ENCODE results near the gene YJU2. TPM values are rescaled to one million over a fixed set of nuclear protein-coding genes. Genes with fewer than 3 reads are reported as not detected.
"Not testable (repeated sequence)": the region's sequence is repeated elsewhere in the genome, so short reads cannot be mapped to it uniquely, and the experiment has no call there.

YJU2 gene
- total RNA-seq, 2 experiments from 2014 or later = 29.8 to 34.8 TPM

DNA sequence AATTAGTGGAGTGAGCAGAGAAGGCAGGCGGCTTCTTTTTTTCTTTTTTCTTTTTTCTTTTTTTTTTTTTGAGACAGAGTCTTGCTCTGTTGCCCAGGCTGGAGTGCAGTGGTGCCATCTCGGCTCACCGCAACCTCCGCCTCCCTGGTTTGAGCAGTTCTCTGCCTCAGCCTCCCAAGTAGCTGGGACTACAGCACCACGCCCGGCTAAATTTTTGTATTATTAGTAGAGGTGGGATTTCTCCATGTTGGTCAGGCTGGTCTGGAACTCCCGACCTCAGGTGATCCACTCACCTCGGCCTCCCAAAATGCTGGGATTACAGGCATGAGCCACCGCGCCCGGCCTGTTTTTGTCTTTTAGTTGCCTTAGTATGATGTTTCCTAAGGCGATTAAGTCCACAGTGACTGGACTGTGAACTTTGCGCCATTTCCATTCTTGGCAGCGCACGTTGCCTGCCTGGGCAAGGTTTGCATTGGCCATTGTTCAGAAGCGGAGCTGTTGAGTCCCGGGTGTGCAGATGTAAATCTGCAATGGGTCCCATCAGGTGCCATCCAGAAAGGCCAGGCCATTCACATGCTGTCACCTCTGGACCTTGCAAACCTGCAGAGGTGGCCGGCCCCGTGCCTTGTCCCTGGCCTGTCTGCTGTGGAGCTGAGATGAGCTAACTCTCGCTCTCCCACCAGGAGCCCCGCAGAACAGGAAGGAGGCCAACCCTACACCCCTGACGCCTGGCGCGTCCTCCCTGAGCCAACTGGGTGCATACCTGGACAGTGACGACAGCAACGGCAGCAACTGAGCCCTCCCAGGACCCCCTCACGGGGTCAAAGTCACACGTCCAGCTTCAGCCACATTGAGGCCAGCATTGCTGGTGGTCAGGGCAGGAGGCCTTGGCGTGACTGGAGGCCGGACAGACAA is 21.3 kb downstream of the YJU2 start:
- CTCF ChIA-PET = interaction anchor here (0.6 to 4.4 kb wide), 15 partner anchors 10 to 1041 kb away, joined by 3 to 52 read pairs (median 5); partner anchors contain the start of genes EBI3, MPND and TMIGD2
- H3K27me3 Mint-ChIP-seq = no peaks in the 10 kb centered on the region
- H3K4me3 Mint-ChIP-seq = no peak overlapping the region
- peaks cover 46% of the 10 kb centered on the region for H3K36me3 Mint-ChIP-seq (ENCODE audit: low read depth)
- no peak overlapping the region for H3K27ac Mint-ChIP-seq
- intact Hi-C loops (cut with DNase I, micrococcal nuclease) = loop anchor here (1.0 to 5.0 kb wide), 5 partner anchors 34 to 257 kb away; partner anchors contain the start of genes FSD1 (in 1 of the 2), SH3GL1 (in 1 of the 2) and TMIGD2 (in 1 of the 2)
- no peaks in the 10 kb centered on the region for H3K9me3 Mint-ChIP-seq (ENCODE audit: low read depth)
- ATAC-seq = no peak
- POLR2A ChIA-PET = interaction anchor here (0.7 to 1.2 kb wide), 3 partner anchors 30 to 102 kb away, joined by 3 read pairs; partner anchors contain the start of gene STAP2
- H3K4me1 Mint-ChIP-seq = peaks cover 14% of the 10 kb centered on the region
- DNase-seq = no peak

DNA sequence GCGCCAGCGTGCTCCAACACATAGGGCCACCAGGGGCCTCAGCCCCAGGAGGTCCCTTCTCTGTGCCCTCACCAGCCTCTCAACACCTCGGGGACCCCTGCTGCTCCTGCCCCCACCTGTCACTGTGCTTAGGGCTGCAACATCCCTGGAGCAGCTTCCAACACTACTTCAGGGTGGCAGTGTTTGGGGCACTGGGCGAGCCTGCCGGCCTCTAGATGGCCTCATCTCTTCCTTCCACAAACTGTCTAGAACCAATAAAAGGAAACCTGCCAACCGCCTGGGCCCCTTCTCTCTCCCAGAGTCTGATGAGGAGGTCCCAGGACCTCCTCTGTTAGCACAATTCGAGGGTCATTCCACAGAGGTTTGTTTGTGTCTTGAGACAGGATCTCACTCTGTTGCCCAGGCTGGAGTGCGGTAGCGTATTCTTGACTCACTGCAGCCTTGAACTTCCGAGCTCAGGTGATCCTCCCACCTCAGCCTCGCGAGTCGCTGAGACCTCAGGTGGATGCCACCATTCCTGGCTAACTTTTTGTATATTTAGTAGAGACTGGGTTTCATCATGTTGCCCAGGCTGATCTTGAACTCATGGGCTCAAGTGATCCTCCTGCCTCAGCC is 22.0 kb downstream of the YJU2 start:
- ChIA-PET CTCF (interaction anchor here (0.9 to 4.4 kb wide), 6 partner anchors 9 to 84 kb away, joined by 3 to 52 read pairs (median 5); partner anchors contain the start of gene TMIGD2), POLR2A (no interaction called here)
- ATAC-seq (no peak), DNase-seq (no peak)
- intact Hi-C loops (cut with DNase I, micrococcal nuclease) = loop anchor here in 1 of 2 experiments (5.0 kb wide), 1 partner anchor 33 kb away; the partner anchor contains the start of genes FSD1 and TMIGD2
- Mint-ChIP-seq H3K27ac (no peak overlapping the region), H3K27me3 (no peaks in the 10 kb centered on the region), H3K36me3 (ENCODE audit: low read depth) (peaks cover 39% of the 10 kb centered on the region), H3K4me3 (no peak overlapping the region), H3K4me1 (peaks cover 11% of the 10 kb centered on the region), H3K9me3 (ENCODE audit: low read depth) (no peaks in the 10 kb centered on the region)

DNA sequence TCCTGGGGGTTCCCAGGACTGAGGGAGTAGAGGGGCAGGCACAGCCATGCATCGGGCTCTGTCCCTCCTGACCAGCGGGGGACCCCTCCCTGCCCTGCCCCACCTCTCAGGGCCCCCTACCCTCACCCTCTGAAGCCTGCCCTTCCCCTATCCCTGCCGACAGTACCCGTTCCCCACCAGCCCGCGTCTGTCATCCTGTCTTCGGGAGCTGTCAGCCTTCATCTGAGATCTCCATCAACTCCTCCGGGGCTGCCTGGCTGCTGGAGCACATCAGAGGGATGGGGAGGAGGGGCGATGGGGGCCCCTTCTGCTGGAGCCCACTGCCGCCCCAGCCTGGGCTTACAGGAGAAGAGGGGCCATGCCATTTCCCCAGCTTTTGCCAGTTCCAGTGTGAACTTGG is 26.0 kb downstream of the YJU2 start:
- Mint-ChIP-seq H3K9me3 (ENCODE audit: low read depth) (no peaks in the 10 kb centered on the region), H3K4me3 (no peak overlapping the region), H3K27me3 (peaks cover 2% of the 10 kb centered on the region), H3K4me1 (no peaks in the 10 kb centered on the region), H3K27ac (no peak overlapping the region), H3K36me3 (ENCODE audit: low read depth) (peaks cover 14% of the 10 kb centered on the region)
- DNase-seq = no peak
- intact Hi-C loops (cut with DNase I, micrococcal nuclease) = no loop called here
- CTCF ChIA-PET = interaction anchor here (1.2 kb wide), 1 partner anchor 10 kb away, joined by 3 read pairs; no protein-coding TSS in a partner anchor
- no peak for ATAC-seq
- POLR2A ChIA-PET = no interaction called here

DNA sequence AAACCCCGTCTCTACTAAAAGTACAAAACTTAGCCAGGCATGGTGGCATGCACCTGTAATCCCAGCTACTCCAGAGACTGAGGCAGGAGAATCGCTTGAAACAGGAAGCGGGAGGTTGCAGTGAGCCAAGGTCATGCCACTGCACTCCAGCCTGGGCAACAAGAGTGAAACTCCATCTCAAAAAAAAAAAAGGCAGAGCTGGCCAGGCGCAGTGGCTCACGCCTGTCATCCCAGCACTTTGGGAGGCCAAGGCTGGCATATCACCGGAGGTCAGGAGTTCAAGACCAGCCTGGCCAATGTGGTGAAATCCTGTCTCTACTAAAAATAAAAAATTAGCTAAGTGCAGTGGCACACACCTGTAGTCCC is 27.4 kb downstream of the YJU2 start:
- ATAC-seq; H3K27me3 Mint-ChIP-seq; H3K9me3 Mint-ChIP-seq (ENCODE audit: low read depth); H3K36me3 Mint-ChIP-seq (ENCODE audit: low read depth); H3K4me1 Mint-ChIP-seq; intact Hi-C loops (cut with DNase I, micrococcal nuclease); H3K4me3 Mint-ChIP-seq; H3K27ac Mint-ChIP-seq; POLR2A ChIA-PET; DNase-seq: not testable (repeated sequence)
- CTCF ChIA-PET = interaction anchor here (0.6 kb wide), 1 partner anchor 314 kb away, joined by 5 read pairs; no protein-coding TSS in a partner anchor

DNA sequence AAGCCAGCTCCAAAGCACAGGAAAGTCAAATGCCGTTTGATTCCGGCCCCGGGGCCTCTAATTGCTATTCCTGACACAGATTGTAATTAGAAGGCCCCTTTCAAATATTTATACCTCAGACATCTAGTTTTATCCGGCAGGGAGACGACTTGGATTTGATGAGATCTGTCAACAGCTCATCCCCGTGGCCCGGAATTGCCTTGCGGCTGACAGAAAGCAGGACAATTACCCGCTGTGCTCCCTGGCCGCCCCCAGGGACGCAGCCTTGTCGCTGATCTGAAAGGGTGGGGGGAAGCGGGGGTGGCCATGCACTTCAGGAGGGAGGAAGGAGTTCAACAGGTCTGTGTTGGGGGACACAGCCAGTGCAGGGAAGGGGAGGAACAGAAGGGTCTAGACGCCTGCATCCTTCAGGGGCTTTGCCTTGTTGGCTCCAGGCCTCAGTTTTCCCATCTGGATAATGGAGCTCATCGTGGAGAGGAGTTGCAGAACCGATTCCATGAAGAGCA is 30.4 kb downstream of the YJU2 start:
- Mint-ChIP-seq H3K36me3 (ENCODE audit: low read depth) (peaks cover under 1% of the 10 kb centered on the region), H3K9me3 (ENCODE audit: low read depth) (no peaks in the 10 kb centered on the region)
- POLR2A ChIA-PET = interaction anchor here (0.6 kb wide), 1 partner anchor 60 kb away, joined by 3 read pairs; no protein-coding TSS in a partner anchor

DNA sequence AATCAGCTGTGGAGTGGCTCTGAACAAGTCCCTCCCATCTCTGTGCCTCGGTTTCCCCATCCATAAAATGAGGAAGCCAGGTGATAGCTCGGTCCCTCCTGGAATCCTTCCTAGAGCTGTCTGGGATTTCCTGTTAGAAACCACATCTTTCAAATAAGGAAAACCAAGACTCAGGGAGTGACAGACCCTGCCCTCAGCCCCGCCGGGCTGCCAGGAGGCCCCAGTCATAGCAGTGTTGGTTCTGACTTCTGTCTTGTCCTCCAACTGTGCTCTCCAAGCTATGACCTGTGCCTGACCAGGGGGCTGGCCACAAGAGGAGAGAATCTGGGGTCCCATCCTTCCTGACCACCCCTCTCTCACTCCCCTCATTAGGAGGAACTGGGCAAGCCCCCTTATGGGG is 31.1 kb downstream of the YJU2 start:
- Mint-ChIP-seq H3K27ac (no peak overlapping the region), H3K4me3 (no peak overlapping the region), H3K4me1 (peaks cover 2% of the 10 kb centered on the region), H3K36me3 (ENCODE audit: low read depth) (no peaks in the 10 kb centered on the region), H3K9me3 (ENCODE audit: low read depth) (no peaks in the 10 kb centered on the region), H3K27me3 (peaks cover 22% of the 10 kb centered on the region)
- POLR2A ChIA-PET = interaction anchor here (0.7 kb wide), 1 partner anchor 41 kb away, joined by 3 read pairs; no protein-coding TSS in a partner anchor
- ATAC-seq (no peak), DNase-seq (no peak)
- CTCF ChIA-PET = interaction anchor here (1.0 to 2.4 kb wide), 3 partner anchors 9 to 290 kb away, joined by 3 to 8 read pairs (median 5); no protein-coding TSS in a partner anchor
- intact Hi-C loops (cut with DNase I, micrococcal nuclease) = no loop called here

More for the DNA sequence above, 30.4 kb downstream of the YJU2 start:
- Mint-ChIP-seq H3K27me3 (peaks cover 22% of the 10 kb centered on the region), H3K4me1 (peaks cover 2% of the 10 kb centered on the region), H3K4me3 (no peak overlapping the region), H3K27ac (no peak overlapping the region)
- DNase-seq (no peak), ATAC-seq (no peak)
- CTCF ChIA-PET = interaction anchor here (0.7 to 2.4 kb wide), 4 partner anchors 9 to 290 kb away, joined by 3 to 8 read pairs (median 4); no protein-coding TSS in a partner anchor
- intact Hi-C loops (cut with DNase I, micrococcal nuclease) = no loop called here

DNA sequence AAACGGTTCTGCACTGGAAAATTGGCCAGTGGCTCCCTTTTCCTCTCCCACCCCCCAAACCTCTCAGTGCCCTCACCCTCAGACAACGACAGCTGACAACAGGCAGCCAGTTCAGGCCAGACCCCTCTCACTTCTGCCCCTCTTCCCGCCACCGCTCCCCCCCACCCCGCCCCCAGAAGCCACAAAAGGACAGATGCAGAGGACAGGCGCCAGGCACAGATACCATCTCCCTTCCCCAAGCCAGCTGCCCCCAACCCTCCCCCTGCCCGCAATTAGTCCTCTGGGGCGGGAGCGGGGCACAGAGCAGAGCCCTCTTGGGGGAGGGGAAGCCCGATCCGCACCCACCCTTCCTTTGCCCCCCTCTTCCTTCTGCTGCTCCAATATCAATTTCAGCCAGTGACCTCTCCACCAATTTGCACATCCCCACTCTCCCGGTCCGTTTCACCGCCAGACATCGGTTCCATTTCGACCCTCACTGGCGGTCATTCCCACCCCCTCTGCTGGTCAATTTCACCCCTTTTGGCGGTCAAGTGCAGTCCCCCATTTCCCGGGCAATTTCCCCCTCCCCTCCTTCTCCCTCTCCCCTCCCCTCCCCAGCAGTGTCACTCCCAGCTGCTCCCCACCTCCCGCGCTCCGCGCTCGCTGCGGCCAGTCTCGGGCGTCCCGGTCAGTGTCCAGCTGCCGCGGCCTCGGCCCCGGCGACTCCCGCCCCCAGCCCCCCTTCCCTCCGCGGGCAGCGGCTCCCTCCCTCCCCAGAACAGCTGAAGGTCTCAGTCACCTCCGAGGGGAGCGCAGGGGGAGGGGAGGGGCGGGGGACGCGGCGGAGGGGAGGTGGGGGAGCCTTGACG is 31.8 kb downstream of the YJU2 start, which contains the start of gene SHD:
Gene SHD, plus strand, starts transcription at position 848 of the 848 bp plus-strand sequence. CDS start 798 bp downstream, outside the sequence.
- H3K9me3 Mint-ChIP-seq (ENCODE audit: low read depth) = no peaks in the 10 kb centered on the region
- H3K36me3 Mint-ChIP-seq (ENCODE audit: low read depth) = no peaks in the 10 kb centered on the region
- no peak within 1 kb of the TSS for H3K4me3 Mint-ChIP-seq
- intact Hi-C loops (cut with DNase I, micrococcal nuclease) = no loop called here
- CTCF ChIA-PET = interaction anchor here (1.3 kb wide), 1 partner anchor 10 kb away, joined by 5 read pairs; no protein-coding TSS in a partner anchor
- DNase-seq = no peak
- peaks cover 22% of the 10 kb centered on the region for H3K27me3 Mint-ChIP-seq
- peaks cover 2% of the 10 kb centered on the region for H3K4me1 Mint-ChIP-seq
- H3K27ac Mint-ChIP-seq = no peak within 1 kb of the TSS
- POLR2A ChIA-PET = interaction anchor here (0.7 kb wide), 1 partner anchor 41 kb away, joined by 3 read pairs; no protein-coding TSS in a partner anchor
- ATAC-seq = no peak

DNA sequence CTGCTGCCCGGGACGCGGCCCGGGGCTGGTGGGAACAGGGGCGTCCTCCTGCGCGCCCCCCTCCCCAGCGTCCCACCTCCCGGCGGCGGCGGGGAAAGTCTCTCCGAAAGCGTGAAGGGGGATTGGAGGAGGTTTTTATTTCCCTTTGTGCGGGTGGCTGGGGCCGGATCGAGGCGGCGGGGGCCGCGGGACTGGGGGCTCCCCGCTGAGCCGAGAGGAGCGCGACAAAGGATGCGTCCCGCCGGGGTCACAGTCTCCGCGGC is 32.3 kb downstream of the YJU2 start:
- H3K4me1 Mint-ChIP-seq = peaks cover 2% of the 10 kb centered on the region
- H3K9me3 Mint-ChIP-seq (ENCODE audit: low read depth) = no peaks in the 10 kb centered on the region
- no peak for ATAC-seq
- ChIA-PET POLR2A (no interaction called here), CTCF (no interaction called here)
- no peak overlapping the region for H3K4me3 Mint-ChIP-seq
- DNase-seq = no peak
- no peaks in the 10 kb centered on the region for H3K36me3 Mint-ChIP-seq (ENCODE audit: low read depth)
- intact Hi-C loops (cut with DNase I, micrococcal nuclease) = no loop called here
- H3K27ac Mint-ChIP-seq = no peak overlapping the region
- peaks cover 22% of the 10 kb centered on the region for H3K27me3 Mint-ChIP-seq

- no peak for ATAC-seq
- ChIA-PET POLR2A (no interaction called here), CTCF (interaction anchor here (0.6 kb wide), 1 partner anchor 133 kb away, joined by 3 read pairs; no protein-coding TSS in a partner anchor)
- H3K4me1 Mint-ChIP-seq = peaks cover 2% of the 10 kb centered on the region
- H3K9me3 Mint-ChIP-seq (ENCODE audit: low read depth) = no peaks in the 10 kb centered on the region
- no peaks in the 10 kb centered on the region for H3K36me3 Mint-ChIP-seq (ENCODE audit: low read depth)
- intact Hi-C loops (cut with DNase I, micrococcal nuclease) = no loop called here
- H3K27ac Mint-ChIP-seq = no peak overlapping the region
- no peak for DNase-seq
- no peak overlapping the region for H3K4me3 Mint-ChIP-seq
- H3K27me3 Mint-ChIP-seq = peaks cover 22% of the 10 kb centered on the region
Measured at GRCh38 chr19:4279530-4280422, 32.9 kb downstream of the YJU2 start.
